ENCODE results near the gene ERBB2. TPM values are rescaled to one million over a fixed set of nuclear protein-coding genes. Genes with fewer than 3 reads are reported as not detected.

ERBB2 gene
- total RNA-seq, 1 donor from 2014 or later: 32.1 TPM

GRCh38 chr17:39756380-39757079 is 56.7 kb downstream of the ERBB2 start:
- TF ChIP-seq CTCF (IDR thresholded peaks at IDR 0.05; ENCODE audit: insufficient read depth, low read length, severe bottlenecking): no peak
- peaks cover 6% of the 10 kb centered on the region for H3K27me3 ChIP-seq (ENCODE audit: control insufficient read depth, insufficient read depth, low read length)
- DNase-seq (ENCODE audit: low read depth): no peak
- no peak for FAIRE-seq
- H3K36me3 ChIP-seq (ENCODE audit: control insufficient read depth, insufficient read depth, low read length): no peaks in the 10 kb centered on the region
- no peak overlapping the region for H3K4me3 ChIP-seq (ENCODE audit: low read depth, low read length)

GRCh38 chr17:39757176-39757662 is 57.4 kb downstream of the ERBB2 start:
- H3K4me3 ChIP-seq (ENCODE audit: low read depth, low read length): no peak overlapping the region
- no peak for TF ChIP-seq CTCF (IDR thresholded peaks at IDR 0.05; ENCODE audit: insufficient read depth, low read length, severe bottlenecking)
- FAIRE-seq (no peak), DNase-seq (ENCODE audit: low read depth) (no peak)
- no peaks in the 10 kb centered on the region for H3K36me3 ChIP-seq (ENCODE audit: control insufficient read depth, insufficient read depth, low read length)
- H3K27me3 ChIP-seq (ENCODE audit: control insufficient read depth, insufficient read depth, low read length): peaks cover 6% of the 10 kb centered on the region

GRCh38 chr17:39757931-39758873 is 58.3 kb downstream of the ERBB2 start:
- Histone ChIP-seq H3K27me3 (ENCODE audit: control insufficient read depth, insufficient read depth, low read length) (peaks cover 6% of the 10 kb centered on the region), H3K4me3 (ENCODE audit: low read depth, low read length) (no peak overlapping the region), H3K36me3 (ENCODE audit: control insufficient read depth, insufficient read depth, low read length) (no peaks in the 10 kb centered on the region)
- FAIRE-seq (no peak), DNase-seq (ENCODE audit: low read depth) (no peak)
- TF ChIP-seq CTCF (IDR thresholded peaks at IDR 0.05; ENCODE audit: insufficient read depth, low read length, severe bottlenecking): no peak

DNA sequence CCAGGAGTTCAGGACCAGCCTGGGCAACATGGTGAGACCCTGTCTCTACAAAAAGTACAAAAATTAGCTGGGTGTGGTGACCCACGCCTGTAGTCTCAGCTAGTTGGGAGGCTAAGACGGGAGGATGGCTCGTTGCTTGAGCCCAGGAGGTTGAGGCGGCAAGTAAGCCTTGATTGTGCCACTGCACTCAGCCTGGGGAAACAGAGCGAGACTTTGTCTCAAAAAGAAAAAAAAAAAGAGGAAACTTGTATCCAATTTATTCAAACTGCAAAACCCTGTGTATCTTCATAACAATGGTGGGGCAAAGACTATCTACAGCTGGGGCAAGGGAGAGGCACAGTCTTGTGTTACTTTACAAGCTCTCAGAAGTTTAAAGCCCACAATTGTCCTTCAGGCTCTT is 59.3 kb downstream of the ERBB2 start:
- Histone ChIP-seq H3K4me3 (ENCODE audit: low read depth, low read length) (no peak overlapping the region), H3K36me3 (ENCODE audit: control insufficient read depth, insufficient read depth, low read length) (no peaks in the 10 kb centered on the region), H3K27me3 (ENCODE audit: control insufficient read depth, insufficient read depth, low read length) (peaks cover 6% of the 10 kb centered on the region)
- FAIRE-seq: no peak
- DNase-seq (ENCODE audit: low read depth): no peak
- TF ChIP-seq CTCF (IDR thresholded peaks at IDR 0.05; ENCODE audit: insufficient read depth, low read length, severe bottlenecking): no peak

DNA sequence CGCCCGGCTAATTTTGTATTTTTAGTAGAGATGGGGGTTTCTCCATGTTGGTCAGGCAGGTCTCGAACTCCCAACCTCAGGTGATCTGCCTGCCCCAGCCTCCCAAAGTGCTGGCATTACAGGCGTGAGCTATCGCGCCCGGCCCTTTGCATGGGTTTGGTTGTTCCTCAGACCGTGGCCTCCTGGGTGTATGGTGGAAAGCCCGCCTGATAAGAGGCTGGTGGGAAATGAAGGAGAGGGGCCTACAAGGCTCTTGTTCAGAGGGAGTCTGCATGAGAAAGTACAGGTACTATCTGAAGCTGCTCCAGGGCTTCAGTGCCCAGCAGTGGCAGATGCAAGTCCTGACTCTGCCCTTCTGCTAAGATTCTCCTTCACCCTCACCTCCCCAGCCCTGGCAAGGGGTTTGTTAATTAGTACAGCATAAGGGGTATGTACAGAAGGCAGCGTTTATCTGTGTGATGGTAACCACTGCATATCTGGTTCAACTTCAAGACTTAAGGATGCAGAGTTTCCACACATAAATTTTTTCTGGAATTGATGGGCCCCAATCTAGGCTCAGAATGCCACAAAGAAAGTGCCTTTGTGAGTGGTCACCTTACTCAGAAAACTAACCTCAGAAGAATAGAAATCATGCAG is 62.1 kb downstream of the ERBB2 start:
- TF ChIP-seq CTCF (IDR thresholded peaks at IDR 0.05; ENCODE audit: insufficient read depth, low read length, severe bottlenecking): no peak
- Histone ChIP-seq H3K27me3 (ENCODE audit: control insufficient read depth, insufficient read depth, low read length) (peaks cover 3% of the 10 kb centered on the region), H3K36me3 (ENCODE audit: control insufficient read depth, insufficient read depth, low read length) (no peaks in the 10 kb centered on the region), H3K4me3 (ENCODE audit: low read depth, low read length) (no peak overlapping the region)
- DNase-seq (ENCODE audit: low read depth) (no peak), FAIRE-seq (no peak)

Data from bronchial epithelial cell (primary cell).